ENCODE data around the gene PYHIN1. TPM values are rescaled to one million over a fixed set of nuclear protein-coding genes. Genes with fewer than 3 reads are reported as not detected.

PYHIN1 gene
- total RNA-seq, 1 experiment from 2014 or later = not detected

DNA sequence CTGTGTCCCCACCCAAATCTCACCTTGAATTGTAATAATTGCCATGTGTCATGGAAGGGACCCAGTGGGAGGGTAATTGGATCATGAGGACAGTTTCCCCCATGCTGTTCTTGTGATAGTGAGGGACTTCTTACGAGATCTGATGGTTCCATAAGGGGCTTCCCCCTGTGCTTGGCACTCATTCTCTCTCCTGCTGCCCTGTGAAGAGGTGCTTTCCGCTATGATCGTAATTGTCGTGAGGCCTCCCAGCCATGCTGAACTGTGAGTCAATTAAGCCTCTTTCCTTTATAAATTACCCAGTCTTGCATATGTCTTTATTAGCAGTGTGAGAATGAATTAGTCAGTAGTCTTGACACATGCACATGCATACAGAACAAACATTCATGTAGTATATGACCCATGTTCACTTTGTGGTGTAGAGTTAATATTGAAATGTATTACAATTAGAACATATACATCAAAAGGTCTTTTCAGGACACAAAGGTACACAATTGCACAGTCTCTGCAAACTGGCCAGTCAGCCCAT, 61.5 kb downstream of the PYHIN1 start:
- no peaks in the 10 kb centered on the region for H3K36me3 ChIP-seq (ENCODE audit: control insufficient read depth in 1 of 2, insufficient read depth in 2 of 2, low read length in 2 of 2)
- no peak overlapping the region for H3K4me2 ChIP-seq (ENCODE audit: low read length)
- no peaks in the 10 kb centered on the region for H3K4me1 ChIP-seq (ENCODE audit: control insufficient read depth in 1 of 2, insufficient read depth in 2 of 2, low read length in 2 of 2)
- DNase-seq (ENCODE audit: low read depth, low spot score) (no peak), ATAC-seq (no peak)
- no peaks in the 10 kb centered on the region for H3K9me2 ChIP-seq (ENCODE audit: insufficient read depth)
- ChIA-PET CTCF (no interaction called here), RAD21 (ENCODE audit: low non-redundant PET in 1 of 2, low total read pairs in 2 of 2, uncharacterized antibody in 2 of 2, unreplicated experiment in 2 of 2) (no interaction called here), POLR2A (no interaction called here)
- H3K27ac ChIP-seq (ENCODE audit: low read depth, low read length) = no peak overlapping the region
- H3K79me2 ChIP-seq (ENCODE audit: insufficient read depth, low read length) = no peaks in the 10 kb centered on the region
- no TSS peak for BruUV-seq (replicated peaks)
- no peak overlapping the region for H2AFZ ChIP-seq (ENCODE audit: low read depth, low read length, poor library complexity, severe bottlenecking)
- no peak for TF ChIP-seq SRF (IDR thresholded peaks at IDR 0.05; ENCODE audit: low read depth)
- TF ChIP-seq FOSL1 (IDR thresholded peaks at IDR 0.05; ENCODE audit: low read depth) = no peak
- TF ChIP-seq, protein P1, sequence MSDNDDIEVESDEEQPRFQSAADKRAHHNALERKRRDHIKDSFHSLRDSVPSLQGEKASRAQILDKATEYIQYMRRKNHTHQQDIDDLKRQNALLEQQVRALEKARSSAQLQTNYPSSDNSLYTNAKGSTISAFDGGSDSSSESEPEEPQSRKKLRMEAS (IDR thresholded peaks at IDR 0.05) = no peak
- TF ChIP-seq YY1 (IDR thresholded peaks at IDR 0.05; ENCODE audit: extremely low read depth, insufficient replicate concordance, low read depth, low read length) = no peak
- no peak for TF ChIP-seq SP1 (IDR thresholded peaks at IDR 0.05; ENCODE audit: low read depth)
- TF ChIP-seq POLR2A (IDR thresholded peaks at IDR 0.05; ENCODE audit: borderline replicate concordance, extremely low read depth, insufficient read depth, insufficient read length) = no peak
- H3K9ac ChIP-seq (ENCODE audit: low read length) = no peak overlapping the region
- H3K27me3 ChIP-seq (ENCODE audit: insufficient read depth, low read length) = no peaks in the 10 kb centered on the region
- H4K20me1 ChIP-seq (ENCODE audit: insufficient read depth) = no peaks in the 10 kb centered on the region
- H3K9me3 ChIP-seq (ENCODE audit: control insufficient read depth in 1 of 2, insufficient read depth in 1 of 2, low read depth in 1 of 2, low read length in 2 of 2) = no peaks in the 10 kb centered on the region
- H3K4me3 ChIP-seq (replicated peaks in 1 of 2; ENCODE audit: low read depth in 1 of 2, low read length in 2 of 2) = no peak overlapping the region
- intact Hi-C loops (cut with micrococcal nuclease) = loop anchor here (10.0 kb wide), 1 partner anchor 748 kb away; no protein-coding TSS in a partner anchor

DNA sequence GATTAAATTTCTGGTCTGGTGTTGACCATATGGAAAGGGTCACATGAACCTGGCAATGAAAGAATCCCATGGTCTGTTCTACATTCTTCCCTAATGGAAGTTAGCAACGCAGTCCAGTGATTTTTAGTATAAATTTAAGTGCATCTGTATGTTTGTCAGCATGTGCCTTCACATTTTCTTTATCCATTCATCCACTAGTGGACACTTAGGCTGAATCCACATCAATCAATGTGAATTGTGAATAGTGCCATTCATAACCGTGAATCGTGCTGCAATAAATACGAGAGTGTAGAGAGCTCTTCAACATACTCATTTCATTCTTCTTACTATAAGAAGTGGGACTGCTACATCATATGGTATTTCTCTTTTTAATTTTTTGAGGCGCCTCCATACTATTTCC, 65.6 kb downstream of the PYHIN1 start:
- Histone ChIP-seq H3K4me1 (ENCODE audit: control insufficient read depth in 1 of 2, insufficient read depth in 2 of 2, low read length in 2 of 2) (peaks cover 6 to 8% of the 10 kb centered on the region in 2 experiments), H3K4me2 (ENCODE audit: low read length) (no peak overlapping the region), H3K27me3 (ENCODE audit: insufficient read depth, low read length) (no peaks in the 10 kb centered on the region), H3K79me2 (ENCODE audit: insufficient read depth, low read length) (no peaks in the 10 kb centered on the region), H3K4me3 (replicated peaks in 1 of 2; ENCODE audit: low read depth in 1 of 2, low read length in 2 of 2) (no peak overlapping the region), H3K9ac (ENCODE audit: low read length) (no peak overlapping the region), H3K9me2 (ENCODE audit: insufficient read depth) (no peaks in the 10 kb centered on the region), H3K36me3 (ENCODE audit: control insufficient read depth in 1 of 2, insufficient read depth in 2 of 2, low read length in 2 of 2) (no peaks in the 10 kb centered on the region), H3K9me3 (ENCODE audit: control insufficient read depth in 1 of 2, insufficient read depth in 1 of 2, low read depth in 1 of 2, low read length in 2 of 2) (no peaks in the 10 kb centered on the region), H2AFZ (ENCODE audit: low read depth, low read length, poor library complexity, severe bottlenecking) (no peak overlapping the region), H4K20me1 (ENCODE audit: insufficient read depth) (no peaks in the 10 kb centered on the region), H3K27ac (ENCODE audit: low read depth, low read length) (no peak overlapping the region)
- ATAC-seq = no peak
- POLR2A ChIA-PET = no interaction called here
- BruUV-seq (replicated peaks) = no TSS peak
- no peak for DNase-seq (ENCODE audit: low read depth, low spot score)
- CTCF ChIA-PET = no interaction called here
- intact Hi-C loops (cut with micrococcal nuclease) = loop anchor here (5.0 to 10.0 kb wide), 2 partner anchors 752 to 1035 kb away; no protein-coding TSS in a partner anchor
- RAD21 ChIA-PET (ENCODE audit: low non-redundant PET in 1 of 2, low total read pairs in 2 of 2, uncharacterized antibody in 2 of 2, unreplicated experiment in 2 of 2) = no interaction called here
- no peak for TF ChIP-seq ATF3 (IDR thresholded peaks at IDR 0.05)
- TF ChIP-seq, protein P2, sequence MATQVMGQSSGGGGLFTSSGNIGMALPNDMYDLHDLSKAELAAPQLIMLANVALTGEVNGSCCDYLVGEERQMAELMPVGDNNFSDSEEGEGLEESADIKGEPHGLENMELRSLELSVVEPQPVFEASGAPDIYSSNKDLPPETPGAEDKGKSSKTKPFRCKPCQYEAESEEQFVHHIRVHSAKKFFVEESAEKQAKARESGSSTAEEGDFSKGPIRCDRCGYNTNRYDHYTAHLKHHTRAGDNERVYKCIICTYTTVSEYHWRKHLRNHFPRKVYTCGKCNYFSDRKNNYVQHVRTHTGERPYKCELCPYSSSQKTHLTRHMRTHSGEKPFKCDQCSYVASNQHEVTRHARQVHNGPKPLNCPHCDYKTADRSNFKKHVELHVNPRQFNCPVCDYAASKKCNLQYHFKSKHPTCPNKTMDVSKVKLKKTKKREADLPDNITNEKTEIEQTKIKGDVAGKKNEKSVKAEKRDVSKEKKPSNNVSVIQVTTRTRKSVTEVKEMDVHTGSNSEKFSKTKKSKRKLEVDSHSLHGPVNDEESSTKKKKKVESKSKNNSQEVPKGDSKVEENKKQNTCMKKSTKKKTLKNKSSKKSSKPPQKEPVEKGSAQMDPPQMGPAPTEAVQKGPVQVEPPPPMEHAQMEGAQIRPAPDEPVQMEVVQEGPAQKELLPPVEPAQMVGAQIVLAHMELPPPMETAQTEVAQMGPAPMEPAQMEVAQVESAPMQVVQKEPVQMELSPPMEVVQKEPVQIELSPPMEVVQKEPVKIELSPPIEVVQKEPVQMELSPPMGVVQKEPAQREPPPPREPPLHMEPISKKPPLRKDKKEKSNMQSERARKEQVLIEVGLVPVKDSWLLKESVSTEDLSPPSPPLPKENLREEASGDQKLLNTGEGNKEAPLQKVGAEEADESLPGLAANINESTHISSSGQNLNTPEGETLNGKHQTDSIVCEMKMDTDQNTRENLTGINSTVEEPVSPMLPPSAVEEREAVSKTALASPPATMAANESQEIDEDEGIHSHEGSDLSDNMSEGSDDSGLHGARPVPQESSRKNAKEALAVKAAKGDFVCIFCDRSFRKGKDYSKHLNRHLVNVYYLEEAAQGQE (IDR thresholded peaks at IDR 0.05; ENCODE audit: low read depth) = no peak
- no peak for TF ChIP-seq EGR1 (IDR thresholded peaks at IDR 0.05; ENCODE audit: low read depth)
- no peak for TF ChIP-seq RAD21 (IDR thresholded peaks at IDR 0.05; ENCODE audit: low read depth)
- no peak for TF ChIP-seq EZH2 (IDR thresholded peaks at IDR 0.05)
- no peak for TF ChIP-seq CEBPB (IDR thresholded peaks at IDR 0.05; ENCODE audit: low read depth)
- TF ChIP-seq, protein P3, sequence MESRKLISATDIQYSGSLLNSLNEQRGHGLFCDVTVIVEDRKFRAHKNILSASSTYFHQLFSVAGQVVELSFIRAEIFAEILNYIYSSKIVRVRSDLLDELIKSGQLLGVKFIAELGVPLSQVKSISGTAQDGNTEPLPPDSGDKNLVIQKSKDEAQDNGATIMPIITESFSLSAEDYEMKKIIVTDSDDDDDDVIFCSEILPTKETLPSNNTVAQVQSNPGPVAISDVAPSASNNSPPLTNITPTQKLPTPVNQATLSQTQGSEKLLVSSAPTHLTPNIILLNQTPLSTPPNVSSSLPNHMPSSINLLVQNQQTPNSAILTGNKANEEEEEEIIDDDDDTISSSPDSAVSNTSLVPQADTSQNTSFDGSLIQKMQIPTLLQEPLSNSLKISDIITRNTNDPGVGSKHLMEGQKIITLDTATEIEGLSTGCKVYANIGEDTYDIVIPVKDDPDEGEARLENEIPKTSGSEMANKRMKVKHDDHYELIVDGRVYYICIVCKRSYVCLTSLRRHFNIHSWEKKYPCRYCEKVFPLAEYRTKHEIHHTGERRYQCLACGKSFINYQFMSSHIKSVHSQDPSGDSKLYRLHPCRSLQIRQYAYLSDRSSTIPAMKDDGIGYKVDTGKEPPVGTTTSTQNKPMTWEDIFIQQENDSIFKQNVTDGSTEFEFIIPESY (IDR thresholded peaks at IDR 0.05; ENCODE audit: extremely low read depth, insufficient replicate concordance, low read length) = no peak
